HG02870 (cell line): ENCODE measurements around the gene EIF3K.

ENCODE experiments used
- ATAC-seq: cut with Tn5 transposase; IDR thresholded peaks from one replicate; pipeline ENCODE4 v1.9.1; 2021; ENCODE audit warnings: mild to moderate bottlenecking, moderate library complexity; ENCODE audit not compliant: unreplicated experiment

The EIF3K gene

GRCh38 chr19:38665219-38665931, 46.4 kb downstream of the EIF3K start:
- ATAC-seq: no peak

GRCh38 chr19:38665950-38666662, 47.1 kb downstream of the EIF3K start:
- no peak for ATAC-seq

DNA sequence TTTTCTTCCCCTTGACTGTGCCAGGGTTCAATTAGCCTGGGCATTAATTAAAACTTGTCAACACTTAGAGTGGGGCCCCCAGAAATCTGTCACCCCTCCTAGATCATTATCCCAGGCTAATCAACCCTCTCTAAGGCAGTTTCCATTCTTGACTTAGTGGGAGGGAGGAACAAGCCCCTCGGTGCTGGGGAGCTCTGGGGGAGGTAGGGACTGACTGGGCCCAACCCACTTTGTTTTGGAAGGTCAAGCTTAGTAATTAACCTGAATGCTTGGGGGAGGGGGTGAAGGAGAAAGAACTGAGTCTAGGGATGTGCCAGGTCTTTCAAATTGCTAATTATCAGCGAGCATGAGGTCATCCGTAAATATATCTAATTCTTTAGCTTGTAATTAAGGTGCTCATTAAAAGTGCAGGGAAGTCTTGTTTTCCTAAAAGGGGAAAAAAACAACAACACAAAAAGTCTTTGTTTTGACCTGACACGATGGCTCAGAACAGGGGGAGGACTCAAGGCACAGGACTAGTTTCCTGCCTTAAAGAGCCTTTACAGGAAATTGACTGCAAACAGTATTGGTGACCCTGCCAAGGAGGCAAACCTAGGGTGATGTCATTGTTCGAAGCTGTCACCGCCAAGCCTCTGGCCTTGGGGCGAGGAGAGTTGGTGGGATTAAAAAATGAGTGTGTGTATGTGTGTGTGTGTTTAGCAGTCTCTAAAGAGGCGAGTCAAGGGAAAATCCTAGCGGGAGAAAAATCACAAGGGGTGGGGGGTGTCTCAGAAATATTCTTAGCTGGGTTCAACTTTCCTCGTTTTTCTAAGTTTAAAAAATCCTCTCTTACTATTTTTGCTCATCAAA, 47.9 kb downstream of the EIF3K start:
- ATAC-seq: no peak

DNA sequence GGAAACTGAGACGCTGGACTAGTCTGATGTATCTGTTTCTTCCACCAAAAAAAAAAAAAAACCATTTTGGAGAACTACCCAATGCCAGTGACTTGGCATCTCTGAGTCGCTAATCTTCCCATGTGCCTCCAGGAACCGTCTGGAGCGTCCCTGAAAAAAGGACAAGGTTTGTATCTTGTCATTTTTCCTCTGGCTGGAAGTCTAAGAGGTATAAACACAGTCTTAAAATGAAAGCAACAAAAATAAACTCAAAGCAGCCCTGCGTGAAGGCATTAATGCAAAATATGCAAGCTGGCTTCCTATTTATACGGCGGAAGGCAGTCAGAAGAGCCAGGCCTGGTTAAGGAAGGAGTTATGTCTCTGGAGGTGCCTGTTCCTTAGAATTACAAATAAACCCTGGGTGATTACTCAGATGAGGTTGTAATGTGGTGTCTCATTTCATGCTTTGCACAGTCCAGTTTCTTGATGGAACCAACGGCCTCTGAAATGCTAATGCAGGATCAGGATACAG, 48.7 kb downstream of the EIF3K start:
- no peak for ATAC-seq

DNA sequence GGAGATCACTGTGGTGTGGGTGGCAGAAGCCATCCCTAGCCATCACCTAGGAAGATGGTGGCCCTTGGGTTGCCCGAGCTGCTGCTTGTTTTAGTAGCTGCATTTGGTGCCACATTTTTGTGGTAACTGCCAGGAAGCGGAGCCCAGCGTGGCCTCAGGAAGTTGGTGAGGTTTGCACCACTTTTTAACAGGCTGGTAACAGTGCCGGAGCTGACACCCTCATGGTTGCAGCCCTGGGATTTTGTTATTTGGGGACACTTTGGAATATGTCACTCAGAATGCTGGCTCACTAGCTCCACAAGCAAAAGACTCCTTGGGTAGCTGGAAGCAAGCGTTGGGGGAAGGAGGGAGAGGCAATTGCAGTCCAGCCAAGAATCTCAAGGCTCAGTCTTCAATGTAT, 50.6 kb downstream of the EIF3K start:
- no peak for ATAC-seq

DNA sequence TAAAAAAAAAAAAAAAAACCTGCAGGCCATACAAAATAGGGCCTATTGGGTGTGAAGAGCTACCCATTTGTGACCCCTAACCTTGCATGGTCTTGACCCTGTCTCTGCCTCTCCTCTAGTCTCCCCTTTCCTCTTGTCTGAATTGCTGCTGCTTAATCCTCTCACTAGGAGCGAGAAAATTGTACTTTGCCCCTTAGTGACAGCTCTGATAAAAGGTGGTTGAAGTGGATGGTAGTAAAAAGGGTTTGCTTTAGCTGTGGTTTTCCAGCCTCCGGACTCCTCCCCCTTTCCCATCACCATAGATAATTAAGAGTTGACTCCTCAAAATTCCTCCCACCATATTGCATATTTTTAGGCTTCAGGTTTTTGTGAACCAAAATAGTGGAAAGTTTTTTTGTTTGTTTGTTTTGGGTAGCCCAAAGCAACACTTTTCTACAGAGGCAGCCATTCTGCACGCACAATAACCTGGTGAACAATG, 52.0 kb downstream of the EIF3K start:
- ATAC-seq: no peak

- no peak for ATAC-seq
Observed at GRCh38 chr19:38671654-38672053, 52.7 kb downstream of the EIF3K start.

- no peak for ATAC-seq
Observed at GRCh38 chr19:38673030-38673429, 54.0 kb downstream of the EIF3K start.

GRCh38 chr19:38674388-38675171, 55.6 kb downstream of the EIF3K start:
- peak; percentile 33 for ATAC-seq

GRCh38 chr19:38675611-38676010, 56.6 kb downstream of the EIF3K start:
- ATAC-seq: peak; percentile 31

GRCh38 chr19:38676023-38676877, 57.3 kb downstream of the EIF3K start:
- ATAC-seq: no peak

DNA sequence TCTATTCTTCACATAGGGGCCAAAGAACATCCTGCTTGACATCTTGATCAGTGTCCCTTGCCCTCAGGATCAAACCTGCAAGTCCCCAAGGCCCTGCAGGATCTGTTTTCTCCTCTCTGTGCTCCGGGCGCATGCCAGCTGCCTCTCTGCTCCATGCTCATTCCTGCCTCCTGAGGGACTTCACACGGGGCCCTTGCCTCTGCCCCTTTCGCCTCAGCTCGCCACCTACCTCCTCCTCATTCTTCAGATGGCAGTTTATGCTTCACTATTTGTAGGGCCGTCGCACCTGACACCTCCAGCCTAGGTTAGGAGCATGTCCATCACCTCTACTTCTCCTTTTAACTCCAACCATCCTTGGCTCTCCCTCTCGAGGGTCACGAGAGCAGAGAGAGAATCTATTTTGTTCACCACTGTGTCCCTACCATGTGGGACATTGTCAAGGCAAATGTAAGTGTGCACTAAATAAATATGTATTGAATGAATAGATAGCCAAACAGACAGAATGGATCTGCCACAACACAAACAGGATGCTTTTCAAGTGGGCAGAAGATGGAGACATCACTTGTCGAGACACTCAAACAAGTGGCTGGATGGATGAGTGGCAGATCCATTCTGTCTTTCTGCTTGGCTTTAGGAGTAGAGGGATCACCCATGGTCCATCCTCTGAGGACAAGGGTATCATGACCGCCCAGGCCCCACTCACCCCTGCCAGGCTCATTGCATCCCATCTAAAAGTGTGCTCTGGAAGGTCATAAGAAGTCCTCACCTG, 58.1 kb downstream of the EIF3K start:
- ATAC-seq: no peak

- ATAC-seq: no peak
Observed at GRCh38 chr19:38678217-38678890, 59.4 kb downstream of the EIF3K start.

DNA sequence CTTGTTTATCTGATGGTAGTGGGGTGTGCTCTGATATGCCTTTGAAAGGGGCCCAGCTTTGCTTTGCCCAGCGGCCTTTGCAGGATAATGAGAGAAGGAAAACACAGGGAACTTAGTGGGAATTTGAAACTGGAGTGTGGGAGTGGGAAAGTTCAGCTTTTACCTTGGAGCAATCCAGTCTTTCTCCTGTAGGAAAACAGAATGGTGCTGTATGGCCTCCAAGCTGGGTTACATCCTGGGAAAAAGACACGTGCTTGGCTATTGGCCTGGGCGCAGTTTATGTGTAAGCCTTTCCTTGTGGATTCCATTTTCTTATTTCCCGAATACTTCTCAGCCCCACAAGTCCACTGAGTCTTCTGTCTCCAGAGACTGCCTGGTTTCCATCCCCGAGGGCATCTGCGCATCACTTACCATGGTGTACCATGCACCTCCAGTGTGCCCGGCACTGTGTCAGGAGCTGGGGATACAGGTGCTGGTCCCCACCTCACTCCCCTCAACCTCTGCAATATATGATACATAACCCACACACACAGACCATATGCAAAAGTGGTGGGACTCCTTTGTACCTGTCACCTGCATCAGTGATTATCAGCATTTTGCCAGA, 60.0 kb downstream of the EIF3K start:
- no peak for ATAC-seq

DNA sequence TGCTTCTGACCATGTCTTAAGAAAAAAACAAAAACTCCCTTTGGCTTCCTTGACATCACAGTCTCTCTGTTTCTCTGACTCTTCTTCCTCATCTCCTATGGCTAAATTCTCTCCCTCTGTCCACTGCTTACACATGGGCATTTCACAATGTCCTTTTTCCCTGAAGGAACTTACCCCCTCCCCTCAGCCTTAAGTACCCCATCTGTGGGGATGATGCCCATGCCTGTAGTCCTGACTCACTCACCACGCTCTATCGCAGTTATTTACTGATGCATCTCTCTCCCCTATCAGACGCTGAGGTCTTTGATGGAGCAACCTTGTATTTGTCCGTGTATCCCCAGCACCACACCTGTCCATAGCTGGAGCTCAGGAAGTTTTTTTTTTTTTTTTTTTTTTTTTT, 60.9 kb downstream of the EIF3K start:
- ATAC-seq: no peak

GRCh38 chr19:38682195-38682867, 63.3 kb downstream of the EIF3K start:
- ATAC-seq: no peak

DNA sequence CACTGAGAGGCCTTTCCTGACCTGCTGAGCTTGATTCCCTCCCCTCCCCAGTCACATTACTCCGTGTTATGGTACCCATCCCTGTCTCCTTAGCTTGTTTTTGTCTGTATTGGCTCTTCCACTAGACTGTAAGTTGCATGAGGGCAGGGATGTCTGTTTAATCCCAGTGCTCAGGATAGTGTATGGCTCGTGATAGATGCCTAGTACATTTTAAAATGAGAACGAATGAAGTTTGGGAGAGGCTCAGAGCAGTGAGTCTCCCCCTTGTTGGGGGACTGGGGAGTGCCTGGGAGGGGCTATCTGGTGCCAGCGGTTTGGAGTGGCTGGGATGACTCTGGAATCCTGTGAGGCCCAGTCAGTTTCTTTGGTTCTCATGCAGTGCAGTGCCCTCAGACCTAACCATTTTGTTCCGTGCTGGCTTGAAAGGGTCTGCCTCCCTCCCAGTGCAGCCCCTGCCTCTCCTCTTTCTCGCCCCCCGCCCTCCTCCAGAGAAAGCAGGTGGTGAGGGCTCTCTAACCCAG, 63.9 kb downstream of the EIF3K start:
- no peak for ATAC-seq
